GM13976 (cell line): ENCODE measurements around the gene LRRC34.
A peak's percentile ranks its signal among the peaks of the same experiment; 100 is the strongest.

ENCODE experiments used
- DNase-seq: peaks from one replicate; pipeline ENCODE4 v3.0.0; 2012; ENCODE audit warnings: low spot score
- CTCF ChIP-seq: IDR thresholded peaks from 2 replicates; pipeline ENCODE4 v1.5.1; 2012; ENCODE audit warnings: borderline replicate concordance, mild to moderate bottlenecking; ENCODE audit not compliant: insufficient read depth; ENCODE audit errors: extremely low read depth, missing control alignments, control extremely low read depth
- in situ Hi-C: fragments of 300-500 bp; cut with MboI; formaldehyde crosslinking; loops from one replicate; pipeline ENCODE4 v1.12.0; 2022; ENCODE audit warnings: low sequenced_read_pairs, mixed read lengths, inconsistent platforms; ENCODE audit not compliant: unreplicated experiment

Gene LRRC34

GRCh38 chr3:169836078-169836941, 23.6 kb upstream of the LRRC34 start:
- no peak for TF ChIP-seq CTCF
- peak; percentile 70 for DNase-seq
- in situ Hi-C loops = no loop called here

GRCh38 chr3:169835533-169835932, 22.8 kb upstream of the LRRC34 start:
- no peak for TF ChIP-seq CTCF
- in situ Hi-C loops = no loop called here
- DNase-seq = no peak

GRCh38 chr3:169827712-169828111, 15.0 kb upstream of the LRRC34 start:
- in situ Hi-C loops = no loop called here
- TF ChIP-seq CTCF = no peak
- no peak for DNase-seq

- DNase-seq = no peak
- in situ Hi-C loops = no loop called here
- TF ChIP-seq CTCF = no peak
Observed at GRCh38 chr3:169825316-169825715, 12.6 kb upstream of the LRRC34 start.

- no peak for TF ChIP-seq CTCF
- no peak for DNase-seq
- in situ Hi-C loops = no loop called here
Observed at GRCh38 chr3:169822983-169823382, 10.3 kb upstream of the LRRC34 start.

GRCh38 chr3:169822540-169822939, 9.8 kb upstream of the LRRC34 start:
- in situ Hi-C loops = no loop called here
- no peak for DNase-seq
- TF ChIP-seq CTCF = no peak
